ENCODE results near the gene TREML1. TPM values are rescaled to one million over a fixed set of nuclear protein-coding genes. Genes with fewer than 3 reads are reported as not detected.

TREML1 gene
- total RNA-seq, 1 donor from 2014 or later = 2.5 TPM

DNA sequence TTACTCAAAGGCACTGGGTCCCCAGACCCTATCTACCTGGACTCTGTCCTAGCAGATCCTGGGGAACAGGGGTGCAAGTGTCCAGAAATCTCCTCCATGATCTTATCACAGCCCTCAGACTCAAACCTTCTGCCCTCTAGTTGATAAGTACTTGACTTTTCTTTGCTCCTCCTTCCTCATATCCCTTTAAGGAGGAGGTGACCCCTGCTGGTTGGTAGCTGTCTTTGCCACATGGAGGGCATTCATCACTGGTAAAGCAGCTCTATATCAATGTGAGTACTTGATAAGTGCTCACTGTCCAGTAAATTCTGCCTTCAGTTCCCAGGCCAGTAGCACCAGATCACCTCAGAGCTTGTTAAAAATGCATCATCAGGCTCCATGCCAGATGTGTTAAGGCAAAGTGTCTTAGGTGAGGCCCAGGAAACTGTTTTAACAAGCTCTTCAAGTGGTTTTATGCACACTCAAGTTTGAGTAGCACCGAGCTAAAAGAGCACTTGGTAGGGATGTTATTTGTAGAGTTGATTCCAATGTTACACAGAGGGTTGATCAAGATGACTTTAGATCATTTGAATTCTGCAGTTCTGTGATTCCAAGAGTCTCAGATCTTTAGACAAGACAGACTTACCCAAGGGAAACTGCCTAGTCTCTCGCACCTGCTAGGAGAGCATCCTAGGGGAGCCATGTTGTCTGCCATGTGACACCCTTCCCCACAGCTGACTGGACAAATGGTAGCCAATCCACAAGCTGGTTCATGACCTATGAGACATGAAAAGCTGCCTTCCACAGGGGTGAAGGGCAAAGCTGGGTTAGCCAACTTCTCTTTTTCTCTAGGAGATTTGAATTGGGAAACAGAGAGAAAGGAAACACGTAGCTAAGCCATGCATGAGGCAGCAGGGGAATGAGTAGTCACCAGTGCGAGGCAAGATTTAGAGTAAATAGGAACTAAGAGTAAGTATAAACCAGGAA, 28.2 kb upstream of the TREML1 start:
- TF ChIP-seq, protein P1, sequence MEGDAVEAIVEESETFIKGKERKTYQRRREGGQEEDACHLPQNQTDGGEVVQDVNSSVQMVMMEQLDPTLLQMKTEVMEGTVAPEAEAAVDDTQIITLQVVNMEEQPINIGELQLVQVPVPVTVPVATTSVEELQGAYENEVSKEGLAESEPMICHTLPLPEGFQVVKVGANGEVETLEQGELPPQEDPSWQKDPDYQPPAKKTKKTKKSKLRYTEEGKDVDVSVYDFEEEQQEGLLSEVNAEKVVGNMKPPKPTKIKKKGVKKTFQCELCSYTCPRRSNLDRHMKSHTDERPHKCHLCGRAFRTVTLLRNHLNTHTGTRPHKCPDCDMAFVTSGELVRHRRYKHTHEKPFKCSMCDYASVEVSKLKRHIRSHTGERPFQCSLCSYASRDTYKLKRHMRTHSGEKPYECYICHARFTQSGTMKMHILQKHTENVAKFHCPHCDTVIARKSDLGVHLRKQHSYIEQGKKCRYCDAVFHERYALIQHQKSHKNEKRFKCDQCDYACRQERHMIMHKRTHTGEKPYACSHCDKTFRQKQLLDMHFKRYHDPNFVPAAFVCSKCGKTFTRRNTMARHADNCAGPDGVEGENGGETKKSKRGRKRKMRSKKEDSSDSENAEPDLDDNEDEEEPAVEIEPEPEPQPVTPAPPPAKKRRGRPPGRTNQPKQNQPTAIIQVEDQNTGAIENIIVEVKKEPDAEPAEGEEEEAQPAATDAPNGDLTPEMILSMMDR (IDR thresholded peaks at IDR 0.05) = peak; percentile 53
- Histone ChIP-seq H3K4me3 (no peak overlapping the region), H3K4me1 (no peaks in the 10 kb centered on the region), H3K9me3 (no peaks in the 10 kb centered on the region), H3K27me3 (peaks cover 9% of the 10 kb centered on the region), H3K36me3 (no peaks in the 10 kb centered on the region), H3K27ac (peak overlapping the region; percentile 68)
- DNase-seq (no peak), ATAC-seq (peak; percentile 86)
- intact Hi-C loops (cut with DNase I) = no loop called here

DNA sequence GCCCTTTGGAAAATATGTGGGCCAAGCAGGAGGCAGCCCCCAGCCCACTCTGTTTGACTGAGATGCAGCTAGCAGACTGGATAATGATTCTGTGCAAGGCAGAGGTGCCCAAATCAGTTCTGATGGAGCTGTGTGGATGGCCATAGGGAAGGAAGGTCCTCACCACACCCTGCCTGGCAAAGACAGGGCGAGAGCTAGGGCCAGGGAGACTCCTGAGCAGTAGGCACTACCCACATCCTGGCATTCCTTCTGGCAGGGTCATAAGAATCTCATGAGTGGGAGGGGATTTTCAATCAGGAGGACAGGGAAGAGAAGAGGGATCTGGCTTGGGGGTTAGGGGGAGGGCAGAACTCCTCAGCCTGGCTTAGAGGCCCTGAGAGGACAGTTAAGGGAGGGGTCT, 27.4 kb upstream of the TREML1 start:
- no peak overlapping the region for H3K4me3 ChIP-seq
- no peaks in the 10 kb centered on the region for H3K36me3 ChIP-seq
- H3K9me3 ChIP-seq = no peaks in the 10 kb centered on the region
- no peak overlapping the region for H3K27ac ChIP-seq
- DNase-seq (no peak), ATAC-seq (no peak)
- intact Hi-C loops (cut with DNase I) = no loop called here
- no peaks in the 10 kb centered on the region for H3K4me1 ChIP-seq
- H3K27me3 ChIP-seq = peaks cover 9% of the 10 kb centered on the region
- TF ChIP-seq, protein P1 (IDR thresholded peaks at IDR 0.05) = no peak

DNA sequence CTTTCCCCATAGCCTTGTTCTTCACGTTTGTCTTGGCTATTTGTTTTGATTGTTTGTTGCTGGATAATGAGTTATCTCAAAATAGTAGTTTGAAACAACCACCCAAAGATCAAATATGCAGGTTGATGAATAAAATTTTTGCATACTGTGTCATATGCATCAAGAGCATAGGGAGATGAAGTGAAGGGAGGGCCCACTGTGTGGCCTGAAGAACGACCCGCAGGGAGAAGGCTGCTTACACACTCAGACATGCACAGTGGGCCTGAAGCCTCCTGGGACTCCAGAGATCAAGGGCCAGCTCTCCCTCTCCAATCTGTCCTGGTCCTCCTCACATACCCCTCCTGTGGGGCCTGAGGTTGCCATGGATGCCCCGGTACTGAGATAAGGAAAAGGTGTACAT, 25.0 kb upstream of the TREML1 start:
- DNase-seq (no peak), ATAC-seq (no peak)
- intact Hi-C loops (cut with DNase I) = no loop called here
- TF ChIP-seq, protein P1 (IDR thresholded peaks at IDR 0.05) = no peak
- Histone ChIP-seq H3K27ac (no peak overlapping the region), H3K4me1 (no peaks in the 10 kb centered on the region), H3K9me3 (no peaks in the 10 kb centered on the region), H3K4me3 (no peak overlapping the region), H3K36me3 (no peaks in the 10 kb centered on the region), H3K27me3 (peaks cover 9% of the 10 kb centered on the region)

DNA sequence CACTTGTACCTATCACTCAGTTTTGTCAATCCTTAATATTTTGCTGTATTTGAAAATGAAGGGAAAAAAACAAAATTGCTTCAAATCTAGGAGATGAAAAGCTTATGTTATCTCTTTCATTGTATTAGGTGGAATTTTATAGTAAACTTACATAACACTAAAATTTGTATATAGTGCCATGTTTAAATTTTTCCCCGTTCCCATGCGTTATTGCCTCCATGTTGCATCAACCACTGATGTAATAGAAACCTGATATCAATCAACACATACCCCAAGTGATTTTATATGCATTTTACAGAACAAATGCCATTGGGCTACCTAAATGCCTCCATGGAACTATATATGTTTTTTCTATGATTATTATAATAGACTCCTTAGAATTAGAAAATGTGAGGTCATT, 23.5 kb upstream of the TREML1 start:
- no peaks in the 10 kb centered on the region for H3K9me3 ChIP-seq
- DNase-seq (no peak), ATAC-seq (no peak)
- no peak overlapping the region for H3K27ac ChIP-seq
- peaks cover 9% of the 10 kb centered on the region for H3K27me3 ChIP-seq
- no peak overlapping the region for H3K4me3 ChIP-seq
- TF ChIP-seq, protein P1 (IDR thresholded peaks at IDR 0.05) = no peak
- H3K4me1 ChIP-seq = no peaks in the 10 kb centered on the region
- intact Hi-C loops (cut with DNase I) = no loop called here
- no peaks in the 10 kb centered on the region for H3K36me3 ChIP-seq

DNA sequence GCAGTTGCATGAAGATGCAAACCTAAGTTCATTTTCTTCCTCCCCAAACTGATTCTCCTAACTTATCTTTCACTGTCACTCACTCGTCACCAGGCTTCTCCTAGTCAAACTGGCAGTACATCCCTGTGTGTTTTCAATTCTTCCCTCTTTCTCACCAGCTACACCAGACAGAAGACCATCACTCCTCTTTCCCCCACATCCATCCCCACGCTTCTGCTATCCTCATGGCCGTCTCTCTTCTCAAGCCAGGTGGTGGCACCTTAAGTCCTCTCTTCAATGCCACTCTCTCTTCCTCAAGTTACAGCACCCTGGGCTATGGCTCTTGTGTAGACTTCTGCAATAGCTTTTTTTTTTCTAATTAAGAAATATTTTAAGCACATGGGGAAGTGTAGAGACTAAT, 23.1 kb upstream of the TREML1 start:
- intact Hi-C loops (cut with DNase I) = no loop called here
- Histone ChIP-seq H3K27me3 (peaks cover 9% of the 10 kb centered on the region), H3K4me1 (no peaks in the 10 kb centered on the region), H3K9me3 (no peaks in the 10 kb centered on the region), H3K4me3 (no peak overlapping the region), H3K27ac (no peak overlapping the region), H3K36me3 (no peaks in the 10 kb centered on the region)
- ATAC-seq (no peak), DNase-seq (no peak)
- TF ChIP-seq, protein P1 (IDR thresholded peaks at IDR 0.05) = no peak

All from upper lobe of right lung (tissue), 1 donor.